ENCODE data around the gene OGA.

GRCh38 chr10:101778151-101778780 is 40.0 kb downstream of the OGA start:
- TF ChIP-seq TAF1 (IDR thresholded peaks at IDR 0.05; ENCODE audit: borderline replicate concordance, low read depth, low read length) (no peak), POLR2AphosphoS5 (IDR thresholded peaks at IDR 0.05; ENCODE audit: low read depth, low read length) (no peak)

Data from GM12892 (cell line).